HepG2 (cell line): ENCODE results near the gene CAVIN1. TPM values are rescaled to one million over a fixed set of nuclear protein-coding genes. Genes with fewer than 3 reads are reported as not detected.

Source experiments
- ATAC-seq: fragments of 200-7000 bp; cut with Tn5 transposase; 3 replicates; pipeline ENCODE4 v1.9.1; 2020; ENCODE audit warnings: mild to moderate bottlenecking, moderate library complexity
- BruUV-seq: library from RNA; stranded (reverse); fragments of 400-500 nt; replicated peaks from 2 replicates; lab custom pipeline; 2021; lab: Mats Ljungman, UMichigan
- CTCF ChIA-PET: fragments of 300-600 bp; formaldehyde crosslinking; extraction: SDS; loops from one replicate; lab custom pipeline; 2021; ENCODE audit warnings: low total read pairs, inconsistent platforms, low intra/inter-chr PET ratio; lab: Yijun Ruan, JAX
- POLR2A ChIA-PET: fragments of 350-600 bp; sonication (Branson Sonifier 250); formaldehyde crosslinking; loops from one replicate; lab custom pipeline; 2020; ENCODE audit warnings: antibody characterized with exemption, inconsistent platforms; lab: Yijun Ruan, JAX
- DNase-seq: peaks from one replicate; pipeline ENCODE4 v3.0.0-alpha.2; 2015; ENCODE audit warnings: low spot score
- FAIRE-seq: peaks from 3 replicates; lab custom pipeline; 2011; peaks lifted over from hg19 to GRCh38; lab: Jason Lieb, UNC
- H2AFZ ChIP-seq: one replicate; pipeline ENCODE4 v1.6.1; 2011; ENCODE audit warnings: low read length, inconsistent platforms
- H3K27ac ChIP-seq: fragments of 300-600 bp; 3 replicates; pipeline ENCODE4 v1.8.0; 2011; ENCODE audit warnings: mixed run types, mild to moderate bottlenecking, mixed read lengths, low read length, inconsistent platforms; ENCODE audit not compliant: insufficient read depth; ENCODE audit errors: extremely low read length
- H3K27me3 ChIP-seq, 2 experiments: fragments of 200-600 bp in 1 of 2; 2 replicates in 1 of 2; 3 replicates in 1 of 2; pipeline versions ENCODE4 v1.6.0 to v1.8.0; 2011; ENCODE audit warnings: low read length in 2 of 2, mild to moderate bottlenecking in 2 of 2, moderate library complexity in 2 of 2, inconsistent platforms in 1 of 2; ENCODE audit not compliant: insufficient read depth in 2 of 2, control insufficient read depth in 1 of 2
- H3K36me3 ChIP-seq, 2 experiments: fragments of 200-600 bp in 1 of 2; replicated peaks in 1 of 2; 2 replicates in 1 of 2; 3 replicates in 1 of 2; pipeline versions ENCODE4 v1.5.1 to v1.8.0; 2011; ENCODE audit warnings: low read length in 2 of 2, inconsistent platforms in 1 of 2; ENCODE audit not compliant: insufficient read depth in 2 of 2, control insufficient read depth in 1 of 2
- H3K4me1 ChIP-seq: 2 replicates; pipeline ENCODE4 v1.5.1; 2012; ENCODE audit warnings: low read length, inconsistent platforms; ENCODE audit not compliant: insufficient read depth
- H3K4me2 ChIP-seq: 2 replicates; pipeline ENCODE4 v1.6.0; 2011; ENCODE audit warnings: low read depth, low read length, inconsistent platforms
- H3K4me3 ChIP-seq, 3 experiments: fragments of 200-600 bp in 1 of 3; sonication (generic), shearing (Covaris generic) in 1 of 3; replicated peaks in 1 of 3; 2 replicates each; pipeline ENCODE4 v1.5.1; 2011 to 2016; ENCODE audit warnings: low read length in 3 of 3, inconsistent platforms in 2 of 3, low read depth in 2 of 3, mild to moderate bottlenecking in 2 of 3, control low read depth in 1 of 3, mixed read lengths in 1 of 3; ENCODE audit not compliant: insufficient read depth in 1 of 3
- H3K79me2 ChIP-seq: one replicate; pipeline ENCODE4 v1.6.1; 2011; ENCODE audit warnings: low read length, inconsistent platforms; ENCODE audit not compliant: insufficient read depth
- H3K9ac ChIP-seq: 2 replicates; pipeline ENCODE4 v1.6.0; 2011; ENCODE audit warnings: mild to moderate bottlenecking, low read depth, low read length, inconsistent platforms; ENCODE audit not compliant: insufficient read depth
- H3K9me3 ChIP-seq: 2 replicates; pipeline ENCODE4 v1.5.1; 2012; ENCODE audit warnings: mild to moderate bottlenecking, low read length
- H4K20me1 ChIP-seq: 2 replicates; pipeline ENCODE4 v1.6.0; 2011; ENCODE audit warnings: inconsistent platforms, mild to moderate bottlenecking, low read length, moderate library complexity; ENCODE audit not compliant: insufficient read depth
- AHDC1 ChIP-seq: sonication (generic); formaldehyde crosslinking; IDR thresholded peaks from 2 replicates; pipeline ENCODE4 v1.5.1; 2020; ENCODE audit warnings: mild to moderate bottlenecking, missing genetic modification reagents, borderline replicate concordance
- ATF2 ChIP-seq: sonication (generic); formaldehyde crosslinking; IDR thresholded peaks from 2 replicates; pipeline ENCODE4 v1.4.0; 2020; ENCODE audit warnings: missing genetic modification reagents
- FOXP1 ChIP-seq, 2 experiments: fragments of 450-650 bp in 1 of 2; IDR thresholded peaks; 2 replicates each; pipeline ENCODE4 v1.6.1; 2017 to 2018; ENCODE audit warnings: antibody characterized with exemption in 1 of 2
- HDAC1 ChIP-seq: sonication (generic); formaldehyde crosslinking; IDR thresholded peaks from 2 replicates; pipeline ENCODE4 v1.5.1; 2020; ENCODE audit warnings: mild to moderate bottlenecking, missing genetic modification reagents
- MAFG ChIP-seq: sonication (generic); formaldehyde crosslinking; IDR thresholded peaks from 2 replicates; pipeline ENCODE4 v1.5.1; 2020; ENCODE audit warnings: mild to moderate bottlenecking, missing genetic modification reagents
- MNT ChIP-seq: fragments of 450-650 bp; IDR thresholded peaks from 2 replicates; pipeline ENCODE4 v1.6.1; 2016
- NR2F6 ChIP-seq, 2 experiments: IDR thresholded peaks; 2 replicates each; pipeline ENCODE4 v1.6.1; 2016; ENCODE audit warnings: antibody characterized with exemption in 1 of 2, mild to moderate bottlenecking in 1 of 2
- PRDM4 ChIP-seq: sonication (generic); formaldehyde crosslinking; IDR thresholded peaks from 2 replicates; pipeline ENCODE4 v1.9.0; 2021; ENCODE audit warnings: missing genetic modification reagents, borderline replicate concordance
- WGBS: methylation state at CpG from one replicate; pipeline ENCODE4 v1.1.6; 2017; ENCODE audit warnings: low lambda C conversion rate; 5-methylcytosine and 5-hydroxymethylcytosine counted together
- in situ Hi-C: cut with HindIII; loops from 2 replicates; pipeline ENCODE4 v1.10.0; 2017; ENCODE audit warnings: low pct_unique_long_range_greater_than_20kb; ENCODE audit not compliant: extremely low pct_ligation_motif_present
- intact Hi-C: fragments of 100-400 bp; cut with micrococcal nuclease; formaldehyde crosslinking; loops from one replicate; pipeline ENCODE4 v1.10.0; 2022; ENCODE audit not compliant: unreplicated experiment
- polyA plus RNA-seq, 8 experiments: library from polyadenylated mRNA; depleted of rRNA in 3 of 8; stranded (reverse) in 7 of 8; unstranded in 1 of 8; fragments of >200 nt; fragmentation: Illumina TruSeq in 4 of 8; extraction: Trizol in 4 of 8; gene quantifications; 2 replicates each; pipeline versions ENCODE4 v1.2.1 to v1.2.3, GENCODE V29; 2011 to 2016; ENCODE audit warnings: low read depth in 4 of 8, missing spikeins in 1 of 8, mixed read lengths in 1 of 8; ENCODE audit not compliant: insufficient read depth in 1 of 8
- total RNA-seq, 5 experiments: library from RNA; depleted of rRNA; stranded (reverse); fragments of >200 nt; fragmentation: Illumina TruSeq; extraction: Trizol; gene quantifications; 2 replicates each; pipeline ENCODE4 v1.2.3, GENCODE V29; 2016; ENCODE audit warnings: low read depth in 1 of 5

Gene CAVIN1
- total and polyA plus RNA-seq, 2 of the 13 experiments (the other 11 are each of a cell fraction or from before 2014, with no cell fraction given) = 15.9 to 25.5 TPM

- no peak for TF ChIP-seq ATF2 (CRISPR knock-in tag)
These were observed 13.3 kb upstream of the CAVIN1 start (continued) for GRCh38 chr17:42436391-42436790.

GRCh38 chr17:42431758-42432161 is 8.7 kb upstream of the CAVIN1 start:
- peak overlapping the region in 2 of 3 experiments; percentile 20 to 33; a peak in 4 of 6 replicates for H3K4me3 ChIP-seq
- FAIRE-seq (no peak), DNase-seq (no peak), ATAC-seq (peak; percentile 27; the same call in 2 of the 3 replicates)
- peak overlapping the region; percentile 40 for H3K27ac ChIP-seq
- no TSS peak for BruUV-seq
- no peaks in the 10 kb centered on the region for H3K9me3 ChIP-seq
- ChIA-PET CTCF (no interaction called here), POLR2A (interaction anchor here (0.6 to 1.9 kb wide), 7 partner anchors 9 to 743 kb away, joined by 3 to 8 read pairs (median 4); partner anchors contain the start of genes CAVIN1, EIF1 and NAGLU)
- peaks cover 80% of the 10 kb centered on the region for H3K4me1 ChIP-seq
- peak overlapping the region; percentile 75 for H2AFZ ChIP-seq
- in situ Hi-C loops = no loop called here
- H3K36me3 ChIP-seq = no peaks in the 10 kb centered on the region
- no peaks in the 10 kb centered on the region for H4K20me1 ChIP-seq
- H3K9ac ChIP-seq = peak overlapping the region; percentile 32; the same call in 1 of the 2 replicates
- WGBS = 0% methylated on average over 3 of the region's 3 CpGs
- H3K79me2 ChIP-seq = no peaks in the 10 kb centered on the region
- intact Hi-C loops = no loop called here
- peak overlapping the region; percentile 75 for H3K4me2 ChIP-seq
- H3K27me3 ChIP-seq = no peaks in the 10 kb centered on the region
- TF ChIP-seq NR2F6 (IDR thresholded peaks at IDR 0.05) (peak; percentile 34; the same call in 1 of the 2 replicates), NR2F6 (CRISPR knock-in tag; IDR thresholded peaks at IDR 0.05) (no peak), MAFG (no peak), FOXP1 (IDR thresholded peaks at IDR 0.05) (no peak), FOXP1 (CRISPR knock-in tag; IDR thresholded peaks at IDR 0.05) (0 out of 2 replicates have a peak, but pooled peaks have one; percentile 4), AHDC1 (peak; percentile 14; the same call in 1 of the 2 replicates), MNT (no peak), HDAC1 (CRISPR knock-in tag) (0 out of 2 replicates have a peak, but pooled peaks have one; percentile 19), PRDM4 (no peak)
